Suprapubic skin (tissue), 4 donors: ENCODE measurements around the gene KRTAP5-3.

Source experiments
- CTCF ChIP-seq, 2 donors: fragments of 200-600 bp in 1 of 2; fragments of 450-650 bp in 1 of 2; sonication (generic) in 1 of 2; IDR thresholded peaks; one replicate each; pipeline ENCODE4 v1.5.1; 2016 to 2019; ENCODE audit warnings: antibody characterized with exemption in 2 of 2, mild to moderate bottlenecking in 1 of 2, moderate library complexity in 1 of 2
- EP300 ChIP-seq: sonication (generic); formaldehyde crosslinking; IDR thresholded peaks from one replicate; pipeline ENCODE4 v1.6.1; 2017; ENCODE audit warnings: antibody characterized with exemption
- POLR2AphosphoS5 ChIP-seq, 3 donors: sonication (generic); formaldehyde crosslinking; IDR thresholded peaks; one replicate each; pipeline ENCODE4 v1.6.1; 2017; ENCODE audit warnings: antibody characterized with exemption in 3 of 3

DNA sequence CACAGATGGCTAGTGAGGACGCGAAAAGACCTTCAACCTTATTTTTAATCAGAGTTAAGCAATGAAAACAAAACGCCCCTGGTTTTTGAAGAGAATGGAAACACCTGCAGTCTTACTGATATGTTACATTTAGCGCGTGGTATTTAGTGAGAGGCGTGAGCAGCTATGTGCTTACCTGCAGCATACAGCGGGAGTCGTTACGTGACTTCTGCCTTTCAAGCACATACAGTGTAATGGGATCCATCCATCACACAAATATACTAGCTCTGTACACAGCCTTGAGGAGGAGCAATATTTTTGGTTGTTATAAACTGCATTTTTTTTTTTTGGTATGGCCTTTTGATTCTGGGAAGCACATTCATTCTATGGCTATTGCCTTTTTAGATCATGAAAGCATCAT, 15.6 kb downstream of the KRTAP5-3 start:
- TF ChIP-seq POLR2AphosphoS5 (IDR thresholded peaks at IDR 0.05): no peak
- no peak for TF ChIP-seq EP300
- no peak for TF ChIP-seq CTCF (IDR thresholded peaks at IDR 0.05)
